M059J (cell line): Measurements from ENCODE around the gene MEIOSIN. TPM values are rescaled to one million over a fixed set of nuclear protein-coding genes. Genes with fewer than 3 reads are reported as not detected.
"Not testable (repeated sequence)": the region's sequence is repeated elsewhere in the genome, so short reads cannot be mapped to it uniquely, and the experiment has no call there.

Experiments used
- DNase-seq: peaks from one replicate; pipeline ENCODE4 v3.0.0-alpha.2; 2012; ENCODE audit warnings: low read depth
- total RNA-seq: library from RNA; depleted of rRNA; stranded (reverse); fragments of >200 nt; shearing (Covaris generic); gene quantifications from 2 replicates; pipeline ENCODE4 v1.2.3, GENCODE V29; 2014

MEIOSIN gene
- total RNA-seq, 1 experiment from 2014 or later, result 0.25 TPM

GRCh38 chr19:45780448-45781213, 47.4 kb downstream of the MEIOSIN start:
- no peak for DNase-seq

GRCh38 chr19:45781214-45782161, 48.2 kb downstream of the MEIOSIN start:
- peak; percentile 91 for DNase-seq

- DNase-seq, result peak; percentile 51
These were observed 49.0 kb downstream of the MEIOSIN start, which contains the start of gene DMPK for GRCh38 chr19:45782162-45782691. DMPK (minus strand) TSS chr19:45782490; CDS start chr19:45782352, 138 bp downstream.

- DNase-seq, result peak; percentile 91
These were observed 49.9 kb downstream of the MEIOSIN start for GRCh38 chr19:45782820-45783785.

DNA sequence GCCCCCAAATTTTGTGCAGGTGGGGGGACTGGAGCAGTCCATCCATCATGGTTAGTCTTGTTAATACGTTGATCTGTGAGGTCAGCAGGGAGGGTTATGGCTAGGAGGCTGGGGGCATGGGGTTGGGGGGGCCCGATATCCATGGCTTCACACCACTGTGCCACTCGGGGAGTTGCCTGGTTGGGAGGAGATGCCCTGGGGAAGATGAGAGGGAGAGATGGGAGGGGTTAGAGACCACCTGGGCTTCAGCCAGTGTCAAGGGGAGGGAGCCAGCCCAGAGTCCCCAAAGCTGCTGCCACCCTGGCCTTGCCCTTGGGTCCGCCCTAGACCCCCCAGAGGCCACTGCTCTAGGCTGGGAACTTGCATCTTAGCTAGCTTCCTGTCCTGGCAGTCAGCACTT, 50.9 kb downstream of the MEIOSIN start:
- no peak for DNase-seq

DNA sequence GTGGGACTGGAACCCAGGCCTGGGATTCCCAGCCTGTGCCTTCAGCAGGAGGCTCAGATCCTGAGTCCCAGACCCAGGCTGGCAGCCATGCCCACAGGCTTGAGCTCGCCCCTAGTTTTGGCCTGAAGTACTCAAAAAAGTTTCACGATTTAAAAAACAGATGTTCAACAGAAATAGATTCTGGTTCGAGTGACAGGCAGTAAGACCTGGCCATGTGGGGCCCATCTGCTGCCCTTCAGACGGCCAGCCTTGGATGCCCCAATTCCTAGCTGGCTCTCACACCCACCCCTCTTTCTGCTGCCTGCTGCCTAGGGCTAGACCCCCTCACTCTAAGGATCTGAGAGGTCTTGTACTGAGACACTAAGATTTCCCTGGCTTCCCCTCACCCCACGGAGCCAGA, 51.9 kb downstream of the MEIOSIN start:
- DNase-seq, result no peak

- DNase-seq, result no peak
These were observed 52.7 kb downstream of the MEIOSIN start for GRCh38 chr19:45785781-45786532.

DNA sequence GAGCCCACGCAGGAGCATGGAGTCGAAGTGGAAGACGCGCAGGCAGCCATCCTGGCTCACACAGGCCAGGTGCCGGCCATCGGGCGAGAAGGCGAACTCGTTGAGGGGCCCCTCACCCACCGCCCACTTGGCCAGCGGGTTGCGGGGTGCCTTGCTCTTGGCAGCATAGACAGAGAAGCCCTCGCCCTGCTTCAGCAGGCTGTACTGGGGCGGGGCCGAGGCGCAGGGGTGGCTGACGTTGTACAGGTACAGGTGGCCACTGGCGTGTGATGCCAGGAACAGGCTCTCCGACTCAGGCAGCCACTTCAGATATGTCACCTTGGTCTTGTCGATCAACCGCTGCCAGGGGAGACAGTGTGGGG, 53.3 kb downstream of the MEIOSIN start:
- no peak for DNase-seq

DNA sequence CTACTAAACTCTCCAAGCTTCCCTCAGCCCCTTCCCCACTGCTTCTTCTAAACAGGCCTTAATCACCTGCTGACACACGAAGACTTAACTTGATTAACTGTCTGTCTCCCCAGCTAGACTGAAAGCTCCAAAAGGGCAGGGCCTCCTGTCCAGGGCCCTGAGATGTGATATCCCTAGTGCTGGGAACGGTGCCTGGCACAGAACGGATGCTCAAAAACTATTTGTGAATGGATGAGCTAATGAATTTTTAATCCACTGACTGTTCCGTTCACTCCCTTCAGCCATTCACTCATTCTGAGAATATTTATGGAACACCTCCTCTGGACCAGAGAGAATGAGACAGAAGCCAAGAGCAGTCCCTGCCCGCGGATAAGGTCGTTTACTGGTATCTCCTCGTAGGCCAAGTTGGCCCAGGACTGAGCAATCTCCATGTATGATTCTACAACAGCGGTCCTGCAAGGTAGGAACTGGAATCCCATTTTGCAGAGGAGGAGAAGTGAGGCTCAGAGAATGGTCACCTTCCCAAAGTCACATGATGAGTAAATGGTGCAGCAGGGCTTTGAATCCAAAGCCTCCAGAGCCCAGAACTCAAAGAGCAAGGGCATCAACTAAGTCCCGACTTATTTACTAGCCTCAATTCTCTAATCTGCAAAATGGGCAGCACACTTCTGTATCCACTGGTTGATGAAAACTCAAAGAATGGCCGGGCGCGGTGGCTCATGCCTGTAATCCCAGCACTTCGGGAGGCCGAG, 56.0 kb downstream of the MEIOSIN start:
- DNase-seq, result no peak

DNA sequence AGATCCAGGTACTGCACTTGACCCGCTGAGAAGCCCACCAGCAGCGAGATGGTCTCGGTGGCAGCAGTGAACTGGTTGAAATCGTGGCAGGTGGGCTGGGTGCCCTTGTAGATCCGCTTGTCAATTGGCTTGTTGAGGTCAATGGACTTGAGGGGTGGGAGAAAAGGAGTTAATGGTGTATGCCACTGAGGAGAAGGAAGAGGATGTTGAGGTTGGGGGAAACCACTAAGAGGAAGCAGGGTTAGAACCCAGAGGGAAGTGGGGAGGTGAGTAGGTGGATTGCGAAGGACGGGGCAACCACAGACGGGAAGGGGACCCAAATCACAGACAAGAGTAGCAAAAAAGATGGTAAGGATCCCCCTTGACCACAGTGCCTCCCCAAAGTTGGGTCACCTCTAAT, 57.7 kb downstream of the MEIOSIN start:
- no peak for DNase-seq

GRCh38 chr19:45791744-45792469, 58.7 kb downstream of the MEIOSIN start:
- no peak for DNase-seq

DNA sequence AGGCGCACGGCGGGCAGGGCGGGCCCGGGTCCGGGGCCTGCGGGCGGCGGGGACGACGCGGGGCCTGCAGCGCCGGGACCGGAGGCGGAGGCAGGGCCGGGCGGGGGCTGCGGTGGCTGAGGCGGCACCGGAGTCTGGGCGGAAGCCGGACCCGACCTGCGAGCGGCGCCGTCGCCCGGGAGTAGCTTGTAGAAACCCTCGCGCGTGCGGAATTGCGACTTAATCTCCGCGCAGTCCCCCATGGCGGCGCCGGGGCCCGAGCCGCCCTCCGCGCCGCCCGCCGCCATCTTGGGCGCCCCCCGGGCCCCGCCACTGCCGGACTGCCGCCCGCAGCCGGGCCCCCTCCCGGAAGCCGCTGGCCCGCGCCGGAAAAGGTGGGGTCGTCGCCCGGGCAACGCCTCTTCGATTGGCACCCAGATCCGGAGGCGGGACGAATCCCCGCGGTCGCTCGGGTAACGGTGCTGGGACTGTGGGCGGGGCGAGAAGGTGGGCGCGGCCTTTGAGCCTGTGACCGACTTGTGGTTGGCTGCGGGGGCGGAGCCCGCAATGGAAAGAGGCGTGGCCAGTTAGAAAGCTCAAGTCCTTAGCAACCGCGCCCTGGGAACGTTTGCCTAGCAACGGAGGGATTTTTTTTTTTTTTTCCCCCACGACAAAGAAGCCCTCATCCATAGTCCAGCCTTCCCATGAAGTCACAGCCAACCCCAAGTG, 59.4 kb downstream of the MEIOSIN start, which contains the start of gene DMWD:
Gene DMWD, minus strand, starts transcription at position 376 of the 708 bp plus-strand sequence. Its CDS starts 89 bp downstream, at position 287.
- peak; percentile 98 for DNase-seq

DNA sequence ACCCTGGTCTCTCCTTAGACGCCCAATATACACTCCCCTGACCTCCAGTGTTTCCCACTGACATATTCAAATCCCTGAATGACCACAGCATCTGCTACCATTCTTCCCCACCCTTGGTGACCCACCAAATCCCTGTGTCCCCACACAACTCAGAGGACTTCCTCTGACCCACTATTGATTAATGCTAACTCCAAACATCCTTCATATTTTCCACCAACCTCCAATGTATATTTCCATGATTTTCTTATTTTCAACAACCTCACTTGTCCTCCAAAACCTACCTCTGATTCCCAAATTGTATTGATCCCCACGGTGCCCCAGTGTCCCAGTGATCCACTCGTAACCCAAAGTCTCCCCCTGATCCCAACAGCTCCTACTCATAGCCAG, 59.9 kb downstream of the MEIOSIN start:
- no peak for DNase-seq

DNA sequence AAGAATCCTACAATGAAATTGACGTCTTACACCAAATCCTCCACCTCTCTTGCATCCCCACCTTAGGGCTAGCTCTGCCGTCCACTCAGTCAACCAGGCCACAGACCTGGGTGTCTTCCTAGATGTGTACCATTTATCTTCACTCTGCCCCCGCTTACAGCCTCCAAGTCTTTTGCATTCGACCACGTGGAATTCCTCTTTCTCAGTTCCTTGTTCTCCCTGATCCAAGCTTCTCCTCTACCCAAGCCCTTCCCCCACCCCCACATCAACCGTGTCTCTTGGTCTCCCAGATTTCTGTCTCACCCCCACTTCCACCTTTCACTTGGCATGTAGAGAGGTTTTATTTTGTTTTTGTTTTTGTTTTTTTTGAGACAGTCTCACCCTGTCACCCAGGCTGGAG, 60.6 kb downstream of the MEIOSIN start:
- DNase-seq, result no peak

- no peak for DNase-seq
These were observed 61.4 kb downstream of the MEIOSIN start for GRCh38 chr19:45794627-45795026.

- peak; percentile 76 for DNase-seq
These were observed 65.8 kb downstream of the MEIOSIN start for GRCh38 chr19:45798995-45799517.

- not testable (repeated sequence) for DNase-seq
These were observed 66.3 kb downstream of the MEIOSIN start for GRCh38 chr19:45799541-45799940.

DNA sequence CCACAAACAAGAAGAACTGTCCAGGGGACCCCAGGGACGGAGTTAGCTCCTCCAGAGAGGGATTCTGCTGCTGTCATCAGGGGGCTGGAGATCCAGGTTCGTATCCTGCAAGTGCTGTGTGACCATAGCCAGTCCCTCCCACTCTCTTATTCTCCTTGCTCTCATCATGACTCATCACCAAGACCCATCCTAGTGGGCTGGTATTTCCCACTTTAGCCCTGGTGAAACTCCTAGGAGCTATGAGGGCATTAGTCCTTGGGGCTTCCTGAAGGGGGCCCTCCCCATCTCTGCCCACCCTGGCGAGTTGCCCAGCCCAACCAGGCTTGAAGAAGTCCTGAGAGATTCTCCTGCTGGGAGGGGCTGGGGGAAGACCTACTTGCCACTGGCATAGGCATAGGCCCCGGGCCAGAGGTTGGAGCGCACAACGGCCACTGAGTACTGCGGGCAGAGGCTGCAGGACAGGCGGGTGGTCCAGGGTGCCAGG, 66.9 kb downstream of the MEIOSIN start:
- DNase-seq, result peak; percentile 51
